Suprapubic skin (tissue), 4 donors: ENCODE results near the gene TREML2.

Experiments used
- EP300 ChIP-seq: sonication (generic); formaldehyde crosslinking; IDR thresholded peaks from one replicate; pipeline ENCODE4 v1.6.1; 2017; ENCODE audit warnings: antibody characterized with exemption
- POLR2AphosphoS5 ChIP-seq, 3 donors: sonication (generic); formaldehyde crosslinking; IDR thresholded peaks; one replicate each; pipeline ENCODE4 v1.6.1; 2017; ENCODE audit warnings: antibody characterized with exemption in 3 of 3
- TF ChIP-seq, protein P1 (sequence below), 2 donors: fragments of 200-600 bp in 1 of 2; fragments of 450-650 bp in 1 of 2; sonication (generic) in 1 of 2; IDR thresholded peaks; one replicate each; pipeline ENCODE4 v1.5.1; 2016 to 2019; ENCODE audit warnings: antibody characterized with exemption in 2 of 2, mild to moderate bottlenecking in 1 of 2, moderate library complexity in 1 of 2

DNA sequence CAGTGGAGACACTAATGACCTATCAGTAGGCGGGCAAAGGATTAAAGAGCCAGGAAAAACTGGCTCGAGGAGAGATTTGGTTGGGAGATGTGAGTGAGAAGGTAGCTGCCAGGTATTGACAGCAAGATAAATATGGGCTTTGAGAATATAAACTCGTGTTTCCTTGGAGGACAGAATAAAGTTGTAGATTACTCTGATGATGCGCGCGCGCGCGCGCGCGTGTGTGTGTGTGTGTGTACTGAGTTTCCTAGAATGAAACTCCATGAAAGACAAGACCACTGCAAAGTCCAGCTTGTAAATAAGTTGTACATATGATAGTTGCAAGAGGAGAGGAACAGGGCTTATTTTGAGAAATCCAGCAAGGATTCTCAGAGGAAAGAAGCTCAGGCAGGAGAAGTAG, 24.8 kb downstream of the TREML2 start:
- TF ChIP-seq, protein P1, sequence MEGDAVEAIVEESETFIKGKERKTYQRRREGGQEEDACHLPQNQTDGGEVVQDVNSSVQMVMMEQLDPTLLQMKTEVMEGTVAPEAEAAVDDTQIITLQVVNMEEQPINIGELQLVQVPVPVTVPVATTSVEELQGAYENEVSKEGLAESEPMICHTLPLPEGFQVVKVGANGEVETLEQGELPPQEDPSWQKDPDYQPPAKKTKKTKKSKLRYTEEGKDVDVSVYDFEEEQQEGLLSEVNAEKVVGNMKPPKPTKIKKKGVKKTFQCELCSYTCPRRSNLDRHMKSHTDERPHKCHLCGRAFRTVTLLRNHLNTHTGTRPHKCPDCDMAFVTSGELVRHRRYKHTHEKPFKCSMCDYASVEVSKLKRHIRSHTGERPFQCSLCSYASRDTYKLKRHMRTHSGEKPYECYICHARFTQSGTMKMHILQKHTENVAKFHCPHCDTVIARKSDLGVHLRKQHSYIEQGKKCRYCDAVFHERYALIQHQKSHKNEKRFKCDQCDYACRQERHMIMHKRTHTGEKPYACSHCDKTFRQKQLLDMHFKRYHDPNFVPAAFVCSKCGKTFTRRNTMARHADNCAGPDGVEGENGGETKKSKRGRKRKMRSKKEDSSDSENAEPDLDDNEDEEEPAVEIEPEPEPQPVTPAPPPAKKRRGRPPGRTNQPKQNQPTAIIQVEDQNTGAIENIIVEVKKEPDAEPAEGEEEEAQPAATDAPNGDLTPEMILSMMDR (IDR thresholded peaks at IDR 0.05), result no peak
- TF ChIP-seq EP300, result no peak
- no peak for TF ChIP-seq POLR2AphosphoS5 (IDR thresholded peaks at IDR 0.05)
